Measurements from ENCODE around the gene CYBA.

- TF ChIP-seq EZH2 (optimal IDR thresholded peaks at IDR 0.05; ENCODE audit: low read depth, low read length): no peak
- TF ChIP-seq CTCF (IDR thresholded peaks at IDR 0.05; ENCODE audit: low read length): no peak
These were observed 18.8 kb downstream of the CYBA start for GRCh38 chr16:88631920-88632586.

Data from MM.1S (cell line).